GM21786 (cell line): ENCODE results near the gene IQSEC1.

Experiments used
- ATAC-seq: cut with Tn5 transposase; IDR thresholded peaks from one replicate; pipeline ENCODE4 v1.9.1; 2021; ENCODE audit not compliant: unreplicated experiment

IQSEC1 gene

GRCh38 chr3:12987602-12988001, 85.6 kb downstream of the IQSEC1 start:
- no peak for ATAC-seq

DNA sequence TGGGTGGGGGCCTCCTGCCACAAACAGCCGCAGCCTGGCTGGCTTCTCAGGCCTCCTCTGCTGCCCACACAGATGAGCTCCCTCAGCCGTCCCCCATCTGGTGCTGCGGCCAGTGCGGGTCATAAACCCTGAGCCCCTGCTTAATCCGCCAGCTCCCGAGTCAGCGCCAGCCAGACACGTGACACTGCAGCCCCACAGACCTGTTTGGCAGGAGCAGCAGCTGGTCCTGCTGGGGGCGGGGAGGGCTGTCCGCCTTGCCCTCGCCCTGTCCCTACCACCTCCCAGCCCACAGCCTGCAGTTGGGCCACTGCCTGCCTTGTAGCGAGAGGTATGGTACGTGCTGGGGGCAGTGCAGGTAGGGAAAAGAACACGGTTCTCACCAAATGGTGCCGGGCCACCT, 86.2 kb downstream of the IQSEC1 start:
- ATAC-seq, result no peak

- ATAC-seq, result no peak
Measured at GRCh38 chr3:12986521-12986920, 86.7 kb downstream of the IQSEC1 start.

DNA sequence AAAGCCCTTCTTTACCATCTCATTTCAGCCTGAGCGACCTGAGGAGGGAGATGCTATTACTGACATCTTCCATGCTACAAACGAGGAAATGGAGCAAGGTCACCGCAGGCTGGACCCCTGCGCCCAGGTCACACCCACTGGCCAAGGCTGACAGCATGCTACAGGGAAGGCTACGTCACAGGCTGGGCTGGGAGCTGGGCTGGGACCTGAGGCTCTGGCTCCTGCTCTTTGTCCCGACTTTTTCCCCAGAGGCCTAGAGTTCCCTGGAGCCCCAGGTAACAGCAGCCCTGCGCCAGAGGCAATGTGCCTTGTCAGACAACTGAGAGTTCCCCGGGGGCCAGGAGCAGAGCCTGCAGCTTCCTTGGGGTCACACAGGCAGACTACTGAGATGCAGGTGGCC, 87.2 kb downstream of the IQSEC1 start:
- no peak for ATAC-seq

DNA sequence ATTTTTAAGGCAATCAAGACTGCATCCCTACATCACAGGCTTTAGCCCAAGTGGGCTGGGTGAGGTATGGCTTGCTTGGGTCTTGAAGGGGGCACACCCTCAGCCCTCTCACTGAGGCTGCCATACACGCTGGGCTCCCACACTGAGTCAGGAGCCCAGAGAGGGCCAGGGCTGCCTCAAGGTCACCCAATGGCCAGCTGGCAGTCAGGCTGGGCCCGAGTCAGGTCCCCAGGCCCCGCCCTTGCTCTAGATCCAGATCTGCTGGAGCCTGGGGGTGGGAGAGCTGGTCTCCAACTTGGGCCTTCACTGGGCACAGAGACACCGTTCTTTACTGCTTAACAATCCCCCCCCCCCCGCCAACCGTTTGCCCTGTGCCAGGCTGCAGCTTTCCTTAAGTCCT, 88.1 kb downstream of the IQSEC1 start:
- no peak for ATAC-seq

GRCh38 chr3:12984023-12984823, 89.0 kb downstream of the IQSEC1 start:
- ATAC-seq, result peak; percentile 39

DNA sequence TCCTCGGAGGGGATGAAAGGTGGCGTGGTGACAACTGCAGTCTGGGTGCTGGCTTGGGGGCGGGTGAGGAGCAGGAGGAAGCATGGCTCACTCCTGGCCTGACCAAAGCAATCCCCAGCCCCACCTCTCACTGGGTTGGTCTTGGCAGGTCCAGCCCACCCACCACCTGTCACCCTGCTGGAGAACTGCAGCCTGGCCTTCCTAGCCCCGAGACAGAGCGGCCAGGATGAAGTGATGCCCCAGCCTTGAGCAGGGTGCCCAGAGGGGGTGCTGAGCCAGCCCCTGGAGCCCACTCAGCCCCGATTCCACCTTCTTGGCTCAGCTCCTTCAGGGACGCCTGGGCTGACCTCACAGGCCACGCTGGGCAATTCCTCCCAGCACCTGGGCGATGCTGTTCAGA, 89.9 kb downstream of the IQSEC1 start:
- peak; percentile 12 for ATAC-seq

DNA sequence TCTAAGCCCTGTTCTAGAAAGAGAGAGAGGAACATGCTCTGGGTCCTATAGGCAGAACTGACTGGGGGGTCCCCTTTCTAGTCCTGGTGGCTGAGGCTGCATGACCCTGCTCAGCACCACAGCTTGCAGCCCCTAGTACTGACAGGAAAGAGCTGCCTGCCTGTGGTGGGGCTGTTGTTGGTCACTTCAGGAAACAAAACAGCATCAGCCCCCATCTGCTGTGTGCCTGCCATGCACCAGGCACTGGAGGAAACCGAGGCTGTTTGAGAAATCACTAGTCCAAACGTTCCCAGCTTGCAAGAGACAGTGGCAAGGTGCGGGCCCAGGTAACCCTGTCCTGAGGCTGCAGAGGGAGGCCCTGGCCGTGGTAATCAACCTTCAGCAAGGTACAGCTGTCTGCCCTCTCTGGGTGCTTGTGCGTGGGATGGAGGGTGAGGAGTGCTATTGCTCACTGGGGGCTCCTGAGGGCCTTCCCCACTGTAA, 90.6 kb downstream of the IQSEC1 start:
- peak; percentile 74 for ATAC-seq

DNA sequence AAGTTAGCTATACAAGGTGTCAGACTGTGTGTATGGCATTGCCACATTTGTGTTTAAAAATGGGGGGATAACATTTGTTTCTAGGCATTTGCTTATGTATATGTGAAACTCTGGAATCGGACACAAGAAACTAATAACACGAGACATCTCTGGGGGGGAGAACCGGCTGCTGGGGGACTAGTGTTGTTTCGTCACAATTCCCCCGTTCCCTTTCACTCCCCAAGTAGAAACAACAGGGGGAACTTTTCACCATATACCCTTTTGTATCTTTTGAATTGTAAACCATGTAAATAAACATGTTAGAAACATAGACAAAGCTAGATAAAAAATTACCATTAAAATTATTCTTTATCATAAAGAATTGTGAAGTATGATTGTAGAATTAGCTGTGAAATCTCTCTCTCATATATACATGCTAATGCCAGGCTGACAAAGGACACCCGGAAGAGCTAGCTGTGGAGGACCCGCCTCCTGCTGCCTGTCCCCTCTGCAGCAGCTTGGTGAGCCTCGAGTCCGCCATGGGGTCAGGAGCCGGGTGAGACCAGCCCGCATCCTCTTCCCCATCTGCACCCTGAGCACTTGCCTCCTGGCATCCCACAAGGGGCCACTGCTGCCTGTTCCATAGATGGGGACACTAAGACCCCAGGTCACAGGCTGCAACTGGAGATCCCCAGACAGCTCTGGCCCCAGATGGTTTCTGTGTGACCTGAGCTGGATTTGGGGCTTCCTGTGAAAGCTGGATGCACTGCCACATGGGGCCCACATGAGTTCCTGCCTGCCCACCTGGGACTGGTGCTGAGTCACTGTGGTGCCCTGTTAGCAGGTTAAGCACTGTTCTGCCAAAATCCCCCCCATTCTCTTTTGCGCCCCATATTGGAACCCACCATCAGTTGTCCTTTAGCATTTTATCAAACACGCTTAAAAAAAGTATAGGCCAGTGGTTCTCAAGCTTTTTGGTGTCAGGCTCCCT, 91.6 kb downstream of the IQSEC1 start:
- ATAC-seq, result no peak

DNA sequence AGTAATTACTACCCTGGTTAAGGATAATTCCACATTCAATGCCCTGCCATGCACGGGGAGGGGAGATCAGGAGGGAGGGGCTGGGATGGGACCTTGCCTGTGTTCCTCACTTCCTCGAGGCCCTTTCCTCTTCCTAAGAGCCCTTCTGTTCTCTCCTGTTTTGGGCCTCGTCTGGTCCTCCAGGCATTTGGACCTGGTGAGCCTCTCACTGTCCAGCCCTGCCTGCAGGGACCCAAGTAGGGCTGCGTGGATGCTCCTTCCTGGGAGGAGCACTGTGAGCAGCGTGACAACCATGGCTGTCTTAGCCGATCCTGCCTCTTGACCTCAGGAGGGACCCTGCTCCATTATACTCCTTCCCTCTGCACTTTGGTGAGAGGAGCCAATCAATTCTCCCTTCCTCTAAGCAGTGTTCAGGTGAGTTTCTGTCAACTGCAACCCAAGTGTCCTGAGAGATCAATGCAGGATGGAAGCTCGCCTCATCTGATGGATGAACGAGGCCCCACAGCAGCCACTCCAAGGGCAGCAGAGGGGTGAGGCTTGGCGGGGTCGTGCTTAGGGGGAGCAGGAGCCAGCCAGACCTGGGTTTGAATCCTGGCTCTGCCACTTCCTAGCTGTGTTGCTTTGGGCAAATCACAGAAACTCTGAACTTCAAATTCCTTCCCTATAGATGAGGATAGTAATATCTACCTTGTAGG, 92.5 kb downstream of the IQSEC1 start:
- no peak for ATAC-seq

DNA sequence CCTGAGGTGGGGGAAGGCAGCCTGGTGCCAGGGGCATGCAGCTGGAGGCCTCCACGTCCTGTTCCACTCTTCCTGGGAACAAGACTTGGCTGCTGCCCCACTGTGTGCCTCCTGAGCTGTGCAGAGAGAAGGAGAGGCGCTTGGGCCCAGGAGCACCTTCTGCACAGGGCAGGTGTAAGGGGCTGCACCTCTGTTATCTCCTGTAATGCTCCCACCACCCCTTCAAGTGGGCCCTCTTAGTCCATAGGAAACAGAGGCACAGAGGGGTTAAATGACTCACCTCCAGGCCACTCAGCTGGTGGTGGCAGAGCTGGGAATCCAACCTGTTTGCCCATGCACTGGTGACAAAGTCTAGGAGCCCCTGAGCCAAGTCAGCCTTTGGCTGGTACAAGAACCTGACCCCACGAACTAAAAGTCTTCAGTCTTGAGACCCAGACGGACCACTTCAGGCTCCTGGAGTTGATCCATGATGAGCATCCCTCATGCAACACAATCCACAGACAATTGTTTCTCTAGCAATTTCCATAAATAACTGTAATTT, 93.2 kb downstream of the IQSEC1 start:
- ATAC-seq, result no peak

- no peak for ATAC-seq
Measured at GRCh38 chr3:12979151-12979946, 93.9 kb downstream of the IQSEC1 start.

GRCh38 chr3:12978682-12979081, 94.5 kb downstream of the IQSEC1 start:
- ATAC-seq, result no peak

DNA sequence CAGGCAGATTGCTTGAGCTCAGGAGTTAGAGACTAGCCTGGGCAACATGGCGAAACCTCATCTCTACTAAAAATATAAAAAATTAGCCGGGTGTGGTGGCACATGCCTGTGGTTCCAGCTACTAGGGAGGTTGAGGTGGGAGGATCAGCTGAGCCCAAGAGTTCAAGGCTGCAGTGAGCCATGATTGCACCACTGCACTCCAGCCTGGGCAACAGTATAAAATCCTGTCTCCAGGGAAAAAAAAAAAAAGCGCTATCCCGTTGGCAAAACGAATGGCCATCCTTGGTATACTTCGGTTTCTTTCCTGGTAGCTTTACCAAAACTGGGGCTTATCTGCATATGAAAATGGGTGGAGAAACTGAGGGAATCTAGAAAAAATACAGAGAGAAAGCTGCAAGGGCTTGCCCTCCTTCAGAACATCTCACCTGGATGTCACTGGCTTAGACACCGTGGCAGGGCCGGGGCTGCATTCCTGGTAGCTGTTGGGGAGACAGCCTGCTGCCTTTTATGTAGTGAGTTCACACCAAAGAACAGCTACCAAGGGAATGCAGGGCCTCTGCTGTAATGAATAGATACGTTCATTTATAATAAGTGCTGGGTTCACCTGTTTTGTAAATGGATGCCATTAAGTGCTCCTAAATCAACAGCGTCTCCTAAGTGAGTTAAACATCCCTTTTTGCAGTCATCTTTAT, 96.0 kb downstream of the IQSEC1 start:
- no peak for ATAC-seq

- no peak for ATAC-seq
Measured at GRCh38 chr3:12975748-12976522, 97.3 kb downstream of the IQSEC1 start.

DNA sequence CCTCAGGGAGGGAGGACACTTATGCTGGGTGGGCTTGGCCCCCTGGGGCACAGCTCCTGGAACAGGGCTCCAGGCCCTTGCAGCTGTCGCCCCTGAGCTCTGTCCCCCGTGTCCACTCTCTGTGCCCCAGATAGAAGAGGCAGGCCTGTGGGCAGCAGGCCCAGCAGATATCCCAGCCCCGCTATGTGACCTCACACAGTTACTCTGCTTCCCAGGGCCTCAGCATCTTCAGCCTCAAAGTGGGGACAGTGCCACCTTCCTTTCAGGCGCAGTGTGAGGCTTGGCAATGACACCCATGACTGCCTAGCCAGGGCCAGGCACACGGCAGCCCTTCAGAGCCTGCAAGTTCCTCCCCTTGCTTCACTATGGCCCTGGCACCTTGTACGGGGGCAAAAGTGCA, 98.4 kb downstream of the IQSEC1 start:
- ATAC-seq, result no peak

- no peak for ATAC-seq
Measured at GRCh38 chr3:12974334-12974733, 98.9 kb downstream of the IQSEC1 start.

- ATAC-seq, result peak; percentile 52
Measured at GRCh38 chr3:12973827-12974226, 99.4 kb downstream of the IQSEC1 start.
